ENCODE measurements around the gene DTX4. TPM values are rescaled to one million over a fixed set of nuclear protein-coding genes. Genes with fewer than 3 reads are reported as not detected.

Gene DTX4
- total RNA-seq, 6 donors from 2014 or later, result 33.4 to 58.7 (median 48.5) TPM

DNA sequence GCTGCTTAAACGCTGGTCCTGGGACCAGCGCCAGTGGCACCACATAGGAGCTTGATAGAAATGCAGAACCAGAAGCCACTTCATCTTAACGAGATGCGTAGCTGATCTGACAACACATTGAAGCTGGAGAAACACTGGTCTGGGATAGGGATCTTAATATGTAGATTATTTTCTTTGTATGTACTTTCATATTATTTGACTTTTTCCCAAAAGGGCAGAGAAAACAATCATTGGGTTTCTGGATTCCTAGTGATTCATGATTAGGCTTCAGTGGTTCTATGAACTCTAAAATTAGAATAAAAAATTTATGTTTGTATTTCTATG, 28.5 kb downstream of the DTX4 start:
- Histone ChIP-seq H3K27me3 (no peaks in the 10 kb centered on the region), H3K27ac (peak overlapping the region in 2 of 4 donors; percentile 2 to 14), H3K36me3 (peaks cover 4 to 45% (median 16%) of the 10 kb centered on the region in 4 donors), H3K4me3 (no peak overlapping the region), H3K9me3 (no peaks in the 10 kb centered on the region), H3K4me1 (peaks cover 9 to 31% (median 19%) of the 10 kb centered on the region in 4 donors)
- DNase-seq, result no peak
- peak in 1 of 2 donors; percentile 15 for ATAC-seq (ENCODE audit: low FRiP score in 2 of 2)
- no peak for TF ChIP-seq POLR2A (IDR thresholded peaks at IDR 0.05)
- TF ChIP-seq POLR2AphosphoS5 (IDR thresholded peaks at IDR 0.05), result no peak
- TF ChIP-seq, protein P1, sequence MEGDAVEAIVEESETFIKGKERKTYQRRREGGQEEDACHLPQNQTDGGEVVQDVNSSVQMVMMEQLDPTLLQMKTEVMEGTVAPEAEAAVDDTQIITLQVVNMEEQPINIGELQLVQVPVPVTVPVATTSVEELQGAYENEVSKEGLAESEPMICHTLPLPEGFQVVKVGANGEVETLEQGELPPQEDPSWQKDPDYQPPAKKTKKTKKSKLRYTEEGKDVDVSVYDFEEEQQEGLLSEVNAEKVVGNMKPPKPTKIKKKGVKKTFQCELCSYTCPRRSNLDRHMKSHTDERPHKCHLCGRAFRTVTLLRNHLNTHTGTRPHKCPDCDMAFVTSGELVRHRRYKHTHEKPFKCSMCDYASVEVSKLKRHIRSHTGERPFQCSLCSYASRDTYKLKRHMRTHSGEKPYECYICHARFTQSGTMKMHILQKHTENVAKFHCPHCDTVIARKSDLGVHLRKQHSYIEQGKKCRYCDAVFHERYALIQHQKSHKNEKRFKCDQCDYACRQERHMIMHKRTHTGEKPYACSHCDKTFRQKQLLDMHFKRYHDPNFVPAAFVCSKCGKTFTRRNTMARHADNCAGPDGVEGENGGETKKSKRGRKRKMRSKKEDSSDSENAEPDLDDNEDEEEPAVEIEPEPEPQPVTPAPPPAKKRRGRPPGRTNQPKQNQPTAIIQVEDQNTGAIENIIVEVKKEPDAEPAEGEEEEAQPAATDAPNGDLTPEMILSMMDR (IDR thresholded peaks at IDR 0.05), result no peak
- TF ChIP-seq EP300 (IDR thresholded peaks at IDR 0.05), result no peak
- WGBS, 2 donors, result 34 to 45% methylated on average over 4 of the region's 4 CpGs

DNA sequence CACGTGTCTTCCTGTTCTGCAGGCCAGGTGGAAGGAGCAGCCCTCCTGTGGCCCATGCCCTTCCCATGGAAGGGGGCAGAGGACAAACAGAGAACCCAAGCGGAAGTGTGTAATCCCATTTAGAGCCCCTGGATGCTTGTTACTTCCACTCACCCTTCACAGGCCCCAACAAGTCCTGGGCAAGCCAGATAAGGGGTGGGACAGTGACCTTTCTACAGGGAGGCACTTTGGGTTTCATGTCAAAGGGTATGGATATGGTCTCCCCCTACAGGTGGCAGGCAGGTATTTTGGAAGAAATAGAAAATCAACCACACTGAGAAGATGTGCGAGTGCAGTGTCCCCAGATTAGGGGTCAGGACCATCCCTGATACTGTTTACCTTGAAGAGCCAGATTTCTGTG, 29.4 kb downstream of the DTX4 start:
- no peak overlapping the region for H3K4me3 ChIP-seq
- H3K27me3 ChIP-seq, result no peaks in the 10 kb centered on the region
- peaks cover 0 to 51% (median 20%) of the 10 kb centered on the region in 4 donors for H3K36me3 ChIP-seq
- TF ChIP-seq POLR2AphosphoS5 (IDR thresholded peaks at IDR 0.05), result no peak
- TF ChIP-seq, protein P1 (IDR thresholded peaks at IDR 0.05), result peak in 1 of 6 experiments; percentile 25
- ATAC-seq (ENCODE audit: low FRiP score in 2 of 2) (no peak), DNase-seq (no peak)
- 92 to 93% methylated on average over 3 of the region's 3 CpGs for WGBS, 2 donors
- peak overlapping the region in 1 of 4 donors; percentile 53 for H3K27ac ChIP-seq
- no peaks in the 10 kb centered on the region for H3K9me3 ChIP-seq
- H3K4me1 ChIP-seq, result peaks cover 9 to 25% (median 14%) of the 10 kb centered on the region in 4 donors

GRCh38 chr11:59204746-59205145, 32.8 kb downstream of the DTX4 start:
- H3K4me3 ChIP-seq, result no peak overlapping the region
- TF ChIP-seq EP300 (IDR thresholded peaks at IDR 0.05) (no peak), POLR2A (IDR thresholded peaks at IDR 0.05) (no peak), POLR2AphosphoS5 (IDR thresholded peaks at IDR 0.05) (no peak)
- TF ChIP-seq, protein P1 (IDR thresholded peaks at IDR 0.05), result no peak
- no peaks in the 10 kb centered on the region for H3K27me3 ChIP-seq
- H3K36me3 ChIP-seq, result peaks cover 0 to 49% (median 17%) of the 10 kb centered on the region in 4 donors
- 94 to 100% methylated on average over 3 of the region's 3 CpGs for WGBS, 2 donors
- peaks cover 9 to 35% (median 18%) of the 10 kb centered on the region in 4 donors for H3K4me1 ChIP-seq
- ATAC-seq (ENCODE audit: low FRiP score in 2 of 2) (no peak), DNase-seq (no peak)
- no peaks in the 10 kb centered on the region for H3K9me3 ChIP-seq
- H3K27ac ChIP-seq, result no peak overlapping the region

DNA sequence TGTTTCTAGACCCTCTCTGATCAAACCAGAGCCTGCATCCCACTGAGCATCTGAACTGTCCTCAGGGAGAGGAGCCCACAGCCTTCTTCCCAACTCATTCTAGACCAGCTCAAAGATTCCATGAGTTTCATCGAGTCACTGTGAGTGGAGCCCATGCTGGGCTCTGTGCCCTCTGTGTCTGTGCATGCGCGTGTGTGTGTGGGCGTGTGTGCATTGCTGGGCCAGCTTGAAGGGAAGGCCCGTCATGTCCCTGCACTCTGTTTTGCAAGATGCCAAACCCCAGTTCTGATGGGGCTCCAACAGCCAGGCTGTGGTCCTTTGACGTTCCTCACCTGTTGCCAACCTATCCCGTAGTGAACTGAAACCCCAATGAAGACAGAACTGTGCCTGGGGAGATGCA, 33.7 kb downstream of the DTX4 start:
- peaks cover 0 to 47% (median 17%) of the 10 kb centered on the region in 4 donors for H3K36me3 ChIP-seq
- H3K9me3 ChIP-seq, result no peaks in the 10 kb centered on the region
- H3K4me1 ChIP-seq, result peaks cover 9 to 35% (median 16%) of the 10 kb centered on the region in 4 donors
- ATAC-seq (ENCODE audit: low FRiP score in 2 of 2) (no peak), DNase-seq (no peak)
- 82 to 89% methylated on average over 5 to 7 of the region's 7 CpGs for WGBS, 2 donors
- TF ChIP-seq, protein P1 (IDR thresholded peaks at IDR 0.05), result no peak
- no peak for TF ChIP-seq POLR2AphosphoS5 (IDR thresholded peaks at IDR 0.05)
- TF ChIP-seq EP300 (IDR thresholded peaks at IDR 0.05), result no peak
- TF ChIP-seq POLR2A (IDR thresholded peaks at IDR 0.05), result no peak
- no peaks in the 10 kb centered on the region for H3K27me3 ChIP-seq
- no peak overlapping the region for H3K4me3 ChIP-seq
- no peak overlapping the region for H3K27ac ChIP-seq

DNA sequence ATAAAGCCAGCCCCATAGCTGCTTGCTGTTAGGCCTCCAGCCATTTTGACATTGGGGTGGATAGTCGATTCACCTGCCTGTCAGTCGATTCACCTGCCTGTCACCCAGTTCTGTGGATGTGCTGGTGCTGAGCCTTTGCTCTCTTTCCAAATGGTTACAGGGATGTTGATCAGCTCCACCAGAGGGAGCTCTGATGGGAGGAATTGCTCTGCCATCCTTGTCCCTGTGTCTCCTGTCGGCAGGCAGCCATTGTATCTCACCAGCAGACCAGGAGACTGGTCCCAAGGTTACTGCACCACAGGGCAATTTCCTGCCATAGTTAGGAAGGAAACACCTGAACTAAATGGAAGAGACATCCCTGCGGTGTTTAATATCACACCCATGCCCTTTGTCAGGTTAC, 34.7 kb downstream of the DTX4 start:
- WGBS, 2 donors, result 53 to 65% methylated on average over 4 of the region's 4 CpGs
- peak in 1 of 2 donors; percentile 50 for ATAC-seq (ENCODE audit: low FRiP score in 2 of 2)
- DNase-seq, result no peak
- no peaks in the 10 kb centered on the region for H3K27me3 ChIP-seq
- H3K9me3 ChIP-seq, result no peaks in the 10 kb centered on the region
- peaks cover 9 to 28% (median 16%) of the 10 kb centered on the region in 4 donors for H3K4me1 ChIP-seq
- no peak overlapping the region for H3K4me3 ChIP-seq
- H3K27ac ChIP-seq, result peak overlapping the region in 2 of 4 donors; percentile 8 to 68
- TF ChIP-seq, protein P1 (IDR thresholded peaks at IDR 0.05), result peak; percentile 37 to 58 (median 48)
- TF ChIP-seq EP300 (IDR thresholded peaks at IDR 0.05), result no peak
- peaks cover 0 to 43% (median 17%) of the 10 kb centered on the region in 4 donors for H3K36me3 ChIP-seq

Measured in upper lobe of left lung (tissue), 6 donors.